NOMO-1 (cell line): ENCODE measurements around the gene PLEKHG7.
"Not testable (repeated sequence)": the region's sequence is repeated elsewhere in the genome, so short reads cannot be mapped to it uniquely, and the experiment has no call there.

Experiments
- DNase-seq, 2 experiments: peaks; one replicate each; lab custom pipeline; 2025; ENCODE audit not compliant: unreplicated experiment in 2 of 2; lab: John Stamatoyannopoulos, UW

Gene PLEKHG7

GRCh38 chr12:92743026-92743425 is 40.2 kb downstream of the PLEKHG7 start:
- DNase-seq = no peak

DNA sequence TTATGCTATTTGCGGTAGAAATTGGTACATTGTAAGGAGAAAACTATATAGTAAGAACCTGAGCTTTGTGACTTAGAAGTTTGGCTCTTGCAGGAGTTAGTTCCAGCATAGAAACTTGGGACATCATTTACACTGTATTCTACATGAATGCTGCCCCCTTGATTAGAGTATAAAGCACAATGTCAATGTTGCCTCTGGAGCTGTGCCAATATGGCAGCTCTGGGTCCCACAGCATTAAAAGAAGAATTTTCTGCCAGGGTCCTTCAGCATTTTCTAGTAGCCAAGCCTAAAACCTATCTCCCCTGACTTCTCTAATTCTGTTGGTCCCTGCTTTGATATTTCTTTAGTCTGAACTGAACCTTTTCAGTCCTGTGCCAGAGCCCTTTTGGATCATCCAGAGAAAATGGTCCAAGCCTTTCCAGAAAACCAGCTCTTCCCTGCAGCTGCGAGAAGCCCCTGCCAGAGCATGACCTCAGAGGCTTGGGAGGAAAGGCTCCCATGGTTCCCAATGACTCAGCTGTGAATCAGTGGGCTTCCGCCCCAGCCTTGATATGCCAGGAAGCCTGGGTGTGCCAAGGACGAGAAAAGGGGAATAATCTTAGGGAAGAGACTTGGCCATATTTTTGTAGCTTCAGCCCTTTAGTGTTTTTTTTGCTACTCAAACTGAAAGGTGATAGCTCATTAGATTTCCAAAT is 43.2 kb downstream of the PLEKHG7 start:
- DNase-seq = no peak

- no peak for DNase-seq
Measured at GRCh38 chr12:92747151-92747550, 44.4 kb downstream of the PLEKHG7 start.

DNA sequence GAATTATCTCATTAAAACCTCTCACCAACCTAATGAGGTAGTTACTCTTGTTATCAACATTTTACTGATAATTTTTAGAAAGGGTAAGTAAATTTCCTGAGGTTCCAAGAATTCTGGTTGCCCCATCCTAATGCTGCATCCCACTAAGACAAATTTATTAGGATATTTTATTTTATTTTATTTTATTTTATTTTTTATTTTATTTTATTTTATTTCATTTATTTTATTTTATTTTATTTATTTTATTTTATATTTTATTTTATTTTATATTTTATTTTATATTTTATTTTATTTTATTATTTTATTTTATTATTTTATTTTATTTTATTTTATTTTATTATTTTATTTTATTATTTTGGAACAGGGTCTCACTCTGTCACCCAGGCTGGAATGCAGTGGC is 46.9 kb downstream of the PLEKHG7 start:
- DNase-seq = not testable (repeated sequence)

GRCh38 chr12:92753976-92754885 is 51.4 kb downstream of the PLEKHG7 start:
- no peak for DNase-seq

GRCh38 chr12:92756898-92757596 is 54.3 kb downstream of the PLEKHG7 start:
- DNase-seq = no peak

- peak; percentile 30 to 34 for DNase-seq
Measured at GRCh38 chr12:92757597-92758121, 54.9 kb downstream of the PLEKHG7 start.

- no peak for DNase-seq
Measured at GRCh38 chr12:92759634-92760268, 57.0 kb downstream of the PLEKHG7 start.

GRCh38 chr12:92762773-92763172 is 60.0 kb downstream of the PLEKHG7 start:
- DNase-seq = no peak

DNA sequence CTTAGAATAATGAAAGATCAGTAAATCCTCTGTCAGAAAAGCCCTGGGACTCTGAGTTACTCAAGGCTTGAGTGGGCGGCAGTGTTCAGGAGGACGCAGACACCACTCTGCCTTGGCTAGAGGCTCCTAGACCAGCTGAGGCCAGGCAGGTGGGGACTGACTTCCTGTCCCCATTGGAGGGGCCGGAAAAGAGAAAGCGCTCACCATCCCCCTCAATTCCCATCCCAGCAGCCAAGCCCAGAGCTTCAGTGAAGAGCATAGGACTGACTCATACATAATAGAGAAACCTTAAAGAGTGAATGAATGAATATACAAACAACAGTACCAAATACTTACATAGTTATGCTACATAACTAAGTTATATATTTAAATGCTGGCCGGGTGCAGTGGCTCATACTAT is 62.0 kb downstream of the PLEKHG7 start:
- DNase-seq = no peak

DNA sequence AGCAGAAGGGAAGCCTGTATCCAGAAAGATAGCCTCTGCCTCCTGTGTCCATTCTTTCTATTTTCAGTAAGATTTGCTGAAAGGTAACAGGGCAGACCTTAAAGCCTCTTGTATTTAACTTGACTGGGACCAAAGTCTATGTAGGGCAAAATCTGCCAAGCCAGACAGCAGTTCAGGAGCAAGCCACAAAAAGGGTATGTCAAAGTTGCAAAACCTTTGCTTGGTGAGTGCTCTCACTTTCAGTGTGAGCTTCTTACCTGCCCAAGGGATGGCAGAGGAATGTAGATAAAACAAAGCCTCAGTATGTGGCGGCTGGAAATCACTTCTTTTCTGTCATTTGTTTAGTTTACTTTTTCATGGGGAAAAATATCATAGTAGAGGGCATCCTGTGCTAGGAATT is 63.1 kb downstream of the PLEKHG7 start:
- DNase-seq = no peak

DNA sequence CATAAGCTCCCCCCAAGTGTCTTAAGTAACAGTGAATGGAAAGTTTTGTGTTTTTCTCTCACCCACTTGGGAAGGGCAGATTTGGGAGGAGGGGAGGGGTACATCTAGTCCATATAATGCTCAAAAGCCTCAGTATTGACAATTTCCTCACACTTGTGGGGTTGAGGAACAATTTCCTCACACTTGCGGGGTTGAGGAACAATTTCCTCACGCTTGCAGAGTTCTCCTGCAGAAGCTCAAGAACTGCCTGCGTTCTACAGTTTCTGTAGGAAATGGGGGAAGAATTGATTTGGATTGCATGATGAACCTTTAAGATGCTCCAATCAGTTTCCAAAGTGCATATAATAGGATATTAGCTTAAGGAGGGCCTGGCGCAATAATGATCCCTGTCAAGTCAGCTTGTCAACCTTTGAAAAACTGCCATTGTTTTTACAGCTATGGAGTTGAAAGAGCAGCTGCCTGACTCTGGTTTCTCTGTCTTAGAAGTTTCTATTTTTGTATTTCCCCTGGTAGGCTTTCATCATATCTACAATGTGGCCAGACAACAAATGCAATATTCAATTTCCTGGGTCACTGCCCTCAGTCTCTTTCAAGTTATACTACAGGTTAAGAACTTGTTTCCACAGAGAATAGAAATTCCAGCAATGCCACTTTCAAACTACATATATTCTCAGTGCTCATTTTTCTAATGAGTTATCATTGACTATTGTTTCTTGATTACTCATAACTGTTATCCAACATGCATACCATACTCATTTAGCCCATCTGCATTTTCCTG is 66.5 kb downstream of the PLEKHG7 start:
- peak; percentile 54 to 85 for DNase-seq

DNA sequence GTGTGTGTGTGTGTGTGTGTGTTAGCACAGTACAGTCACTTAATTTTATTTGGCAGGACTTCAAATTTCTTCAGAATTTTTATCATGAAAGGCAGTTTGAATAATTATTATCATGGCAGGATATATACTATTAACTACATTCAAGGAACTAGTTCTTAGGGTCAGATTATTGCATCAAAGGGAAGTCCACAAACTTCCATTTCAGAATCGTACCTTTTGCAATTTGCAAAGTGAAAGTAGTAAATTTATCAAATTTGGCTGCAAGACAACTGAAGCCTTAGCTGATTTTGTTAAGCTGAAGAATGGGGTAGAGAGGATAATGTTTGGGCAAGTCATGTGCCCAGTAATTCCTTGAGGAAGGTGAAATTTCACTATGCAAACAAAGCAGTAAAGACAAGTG is 68.2 kb downstream of the PLEKHG7 start:
- DNase-seq = peak; percentile 68 to 71

- DNase-seq = no peak
Measured at GRCh38 chr12:92775416-92775815, 72.6 kb downstream of the PLEKHG7 start.

DNA sequence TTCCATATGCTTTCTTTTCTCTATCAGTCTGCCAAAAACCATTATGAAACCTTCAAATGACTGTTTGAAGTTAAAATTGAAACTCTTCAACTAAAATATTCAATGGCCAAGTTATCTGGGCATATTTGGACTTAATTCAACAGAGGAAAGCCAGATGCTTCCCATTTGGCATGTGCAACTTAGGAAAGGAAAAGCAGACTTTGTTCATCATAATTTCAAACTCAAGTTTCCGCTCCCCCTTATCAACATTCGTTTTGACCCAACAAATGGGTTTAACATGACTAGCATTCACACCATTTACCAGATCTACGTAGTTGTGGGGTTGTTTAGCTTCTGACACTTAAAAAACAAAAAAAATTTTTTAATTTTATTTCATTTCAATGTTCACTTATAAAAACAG is 75.7 kb downstream of the PLEKHG7 start:
- no peak for DNase-seq

GRCh38 chr12:92779902-92780301 is 77.1 kb downstream of the PLEKHG7 start:
- peak in 1 of 2 experiments; percentile 66 for DNase-seq

DNA sequence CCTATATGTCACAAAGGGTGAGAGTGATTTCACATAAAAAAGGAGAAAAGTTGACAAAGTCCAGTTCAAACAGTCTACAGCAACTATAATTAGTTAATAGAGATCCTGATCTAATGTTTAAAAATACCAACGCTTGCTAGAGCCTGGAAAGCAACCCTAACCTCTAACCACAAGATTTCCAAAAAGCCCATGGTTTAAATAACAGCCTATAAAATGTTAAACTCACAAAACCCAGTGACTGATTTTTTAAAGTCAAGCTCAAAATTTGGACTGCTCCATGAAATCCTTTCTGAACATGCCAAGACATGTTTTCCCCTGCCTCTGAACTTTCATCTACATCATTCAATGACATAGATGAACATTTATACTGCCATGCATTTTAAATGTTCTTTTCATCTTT is 81.6 kb downstream of the PLEKHG7 start:
- no peak for DNase-seq

GRCh38 chr12:92784797-92785562 is 82.2 kb downstream of the PLEKHG7 start:
- peak; percentile 78 to 87 for DNase-seq

DNA sequence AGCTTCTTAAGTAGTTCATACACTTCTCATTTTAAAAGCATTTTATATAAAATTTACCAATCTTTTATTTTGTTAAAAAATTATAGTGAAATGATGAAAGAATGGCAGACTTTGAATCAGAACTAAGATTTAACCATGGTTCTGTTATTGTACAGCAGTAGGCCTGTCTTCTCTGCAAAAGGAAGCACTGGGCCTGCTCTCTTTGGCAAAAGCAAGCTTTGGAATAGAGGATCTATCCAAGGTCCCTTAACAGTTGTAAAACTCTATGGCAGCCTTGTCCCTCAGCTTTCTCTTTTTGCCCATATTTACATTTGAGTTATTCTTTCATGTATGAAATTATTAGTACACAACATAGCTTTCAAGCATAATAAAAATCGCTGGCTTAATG is 82.8 kb downstream of the PLEKHG7 start:
- DNase-seq = no peak
